ENCODE data around the gene KCTD15.

KCTD15 gene

DNA sequence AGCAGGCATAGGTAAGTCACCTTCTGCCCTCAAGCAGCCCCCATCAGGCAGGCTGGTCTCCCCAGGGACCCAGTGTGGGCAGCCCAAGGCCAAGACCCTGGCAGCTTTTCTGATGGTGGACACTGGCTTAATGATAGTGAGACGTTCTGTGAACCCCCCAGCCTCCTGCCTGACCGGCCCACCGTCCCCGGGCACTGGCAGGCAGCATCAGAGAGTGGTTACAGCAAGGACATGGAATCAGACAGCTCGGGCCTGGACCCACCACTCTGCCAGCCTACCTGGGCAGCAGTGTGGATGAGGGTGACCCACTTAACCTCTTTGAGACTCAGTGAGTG is 45.3 kb upstream of the KCTD15 start:
- H3K27ac ChIP-seq, result no peak overlapping the region
- TF ChIP-seq, protein P1, sequence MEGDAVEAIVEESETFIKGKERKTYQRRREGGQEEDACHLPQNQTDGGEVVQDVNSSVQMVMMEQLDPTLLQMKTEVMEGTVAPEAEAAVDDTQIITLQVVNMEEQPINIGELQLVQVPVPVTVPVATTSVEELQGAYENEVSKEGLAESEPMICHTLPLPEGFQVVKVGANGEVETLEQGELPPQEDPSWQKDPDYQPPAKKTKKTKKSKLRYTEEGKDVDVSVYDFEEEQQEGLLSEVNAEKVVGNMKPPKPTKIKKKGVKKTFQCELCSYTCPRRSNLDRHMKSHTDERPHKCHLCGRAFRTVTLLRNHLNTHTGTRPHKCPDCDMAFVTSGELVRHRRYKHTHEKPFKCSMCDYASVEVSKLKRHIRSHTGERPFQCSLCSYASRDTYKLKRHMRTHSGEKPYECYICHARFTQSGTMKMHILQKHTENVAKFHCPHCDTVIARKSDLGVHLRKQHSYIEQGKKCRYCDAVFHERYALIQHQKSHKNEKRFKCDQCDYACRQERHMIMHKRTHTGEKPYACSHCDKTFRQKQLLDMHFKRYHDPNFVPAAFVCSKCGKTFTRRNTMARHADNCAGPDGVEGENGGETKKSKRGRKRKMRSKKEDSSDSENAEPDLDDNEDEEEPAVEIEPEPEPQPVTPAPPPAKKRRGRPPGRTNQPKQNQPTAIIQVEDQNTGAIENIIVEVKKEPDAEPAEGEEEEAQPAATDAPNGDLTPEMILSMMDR (conservative IDR thresholded peaks at IDR 0.05), result no peak
- no peak for TF ChIP-seq ZFX (IDR thresholded peaks at IDR 0.05)

DNA sequence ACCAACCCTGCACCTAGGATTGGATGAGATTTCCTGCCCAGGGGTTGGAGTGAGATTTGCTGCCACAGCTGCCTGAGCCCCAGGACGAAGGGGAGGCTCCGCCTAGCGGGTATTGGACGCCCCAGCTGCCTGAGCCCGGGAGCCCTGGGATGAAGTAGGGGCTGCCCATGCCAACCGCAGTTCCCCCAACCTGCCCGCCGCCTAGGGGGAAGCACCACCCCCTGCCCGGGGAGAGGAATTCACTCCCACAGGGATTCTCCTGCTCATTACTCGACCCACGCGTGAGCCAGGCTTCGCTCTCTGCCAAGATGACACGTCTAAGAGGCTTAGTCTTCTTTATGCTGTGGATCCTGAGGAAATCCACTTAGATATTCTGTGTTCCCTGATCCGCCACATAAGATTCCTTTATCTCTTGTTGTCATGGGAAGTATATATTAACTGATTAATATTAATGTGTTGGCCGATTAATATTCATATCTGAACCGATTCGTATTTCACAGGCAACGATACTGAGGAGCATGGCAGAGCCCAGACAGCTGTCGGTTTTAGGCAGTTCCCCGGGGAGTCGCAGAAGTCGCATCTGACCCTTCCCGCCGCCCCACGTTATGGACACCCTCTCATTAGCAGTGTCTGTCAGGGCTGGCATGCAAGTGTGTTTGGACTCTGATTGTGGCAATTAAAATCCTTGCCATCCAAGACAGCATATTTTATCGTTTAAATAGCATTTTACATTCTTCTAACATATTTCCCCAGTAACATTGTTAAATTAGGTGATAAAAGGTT is 44.5 kb upstream of the KCTD15 start:
- no peak overlapping the region for H3K27ac ChIP-seq
- no peak for TF ChIP-seq ZFX (IDR thresholded peaks at IDR 0.05)
- TF ChIP-seq, protein P1 (conservative IDR thresholded peaks at IDR 0.05), result no peak

DNA sequence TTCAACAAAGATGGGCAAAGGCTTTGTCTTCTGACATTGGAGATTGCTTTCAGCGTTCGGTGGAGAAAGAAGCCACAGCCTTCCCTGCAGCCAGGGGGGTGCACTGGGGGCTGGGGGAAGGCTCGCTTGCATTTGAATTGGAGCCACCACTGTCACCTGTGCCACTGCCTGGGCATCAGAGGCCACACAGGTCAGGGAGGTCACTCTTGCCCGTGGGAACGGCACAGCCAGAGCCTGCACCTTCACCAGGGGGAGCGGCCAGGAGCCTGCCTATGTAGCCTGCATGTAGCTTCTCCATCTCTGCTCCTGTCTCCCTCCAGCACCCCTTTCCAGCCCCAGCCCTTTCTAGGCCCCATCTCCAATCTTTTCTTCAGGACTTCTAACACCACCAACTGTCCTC is 43.7 kb upstream of the KCTD15 start:
- H3K27ac ChIP-seq, result no peak overlapping the region
- TF ChIP-seq, protein P1 (conservative IDR thresholded peaks at IDR 0.05), result no peak
- no peak for TF ChIP-seq ZFX (IDR thresholded peaks at IDR 0.05)

DNA sequence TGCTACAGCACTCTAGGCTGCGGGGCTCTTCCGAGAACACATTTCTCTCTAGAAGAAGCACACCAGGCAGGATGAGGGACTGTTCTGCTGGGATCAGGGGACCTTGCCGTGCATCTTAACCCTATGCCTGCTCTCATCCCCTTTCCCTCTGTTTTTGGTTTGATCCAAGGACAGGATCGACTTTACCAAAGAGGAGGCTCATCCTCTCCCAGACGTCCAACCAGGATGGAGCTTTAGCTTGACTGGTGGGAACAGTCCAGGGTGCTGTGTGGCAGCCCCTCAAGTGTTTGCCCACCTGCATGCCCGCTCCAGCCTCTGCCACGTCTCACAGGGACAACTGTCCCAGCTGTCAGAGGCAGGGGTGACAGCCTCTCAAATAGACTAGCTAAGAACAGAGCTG is 42.3 kb upstream of the KCTD15 start:
- TF ChIP-seq, protein P1 (conservative IDR thresholded peaks at IDR 0.05), result no peak
- H3K27ac ChIP-seq, result no peak overlapping the region

GRCh38 chr19:33755099-33756035 is 41.3 kb upstream of the KCTD15 start:
- no peak overlapping the region for H3K27ac ChIP-seq
- TF ChIP-seq, protein P1 (conservative IDR thresholded peaks at IDR 0.05), result no peak
- TF ChIP-seq ZFX (IDR thresholded peaks at IDR 0.05), result no peak

GRCh38 chr19:33756177-33756576 is 40.5 kb upstream of the KCTD15 start:
- no peak overlapping the region for H3K27ac ChIP-seq
- TF ChIP-seq ZFX (IDR thresholded peaks at IDR 0.05), result no peak
- TF ChIP-seq, protein P1 (conservative IDR thresholded peaks at IDR 0.05), result no peak

DNA sequence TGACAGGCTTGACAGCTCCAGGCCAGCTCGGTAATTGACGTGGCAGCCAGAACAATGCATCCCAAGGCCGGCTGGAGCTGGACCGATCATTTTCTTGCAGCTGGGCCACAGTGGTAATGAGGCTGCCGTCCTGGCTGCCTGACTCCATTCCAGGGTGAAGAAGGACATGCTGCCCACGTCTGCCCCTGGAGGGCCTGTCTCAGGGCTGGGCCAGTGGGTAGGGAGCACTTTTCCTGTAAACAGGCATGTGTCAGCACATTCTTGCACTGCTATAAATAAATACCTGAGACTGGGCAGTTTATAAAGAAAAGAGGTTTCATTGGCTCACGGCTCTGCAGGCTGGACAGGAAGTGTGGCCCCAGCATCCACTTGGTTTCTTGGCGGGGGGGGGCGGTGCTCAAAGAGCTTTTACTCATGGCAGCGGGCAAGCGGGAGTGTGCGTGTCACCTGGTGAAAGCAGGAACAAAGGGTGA is 38.1 kb upstream of the KCTD15 start:
- TF ChIP-seq ZFX (IDR thresholded peaks at IDR 0.05), result no peak
- TF ChIP-seq, protein P1 (conservative IDR thresholded peaks at IDR 0.05), result no peak
- H3K27ac ChIP-seq, result no peak overlapping the region

All from C4-2B (cell line).